GM10248 (cell line): ENCODE results near the gene DNAJC16.

Experiments
- CTCF ChIA-PET: fragments of 300-600 bp; sonication (Branson Sonifier 250); formaldehyde crosslinking; extraction: SDS; loops from one replicate; lab custom pipeline; 2021; ENCODE audit warnings: antibody characterized with exemption; lab: Yijun Ruan, JAX
- POLR2A ChIA-PET: fragments of 350-650 bp; sonication (Branson Sonifier 250); formaldehyde crosslinking; extraction: SDS; loops from one replicate; lab custom pipeline; 2020; ENCODE audit warnings: antibody characterized with exemption; lab: Yijun Ruan, JAX
- DNase-seq: peaks from one replicate; pipeline ENCODE4 v3.0.0; 2012; ENCODE audit errors: extremely low spot score
- TF ChIP-seq, protein P1 (sequence below): IDR thresholded peaks from 2 replicates; pipeline ENCODE4 v1.5.1; 2012; ENCODE audit warnings: mild to moderate bottlenecking, low read depth; ENCODE audit errors: extremely low read depth, missing control alignments, control extremely low read depth

The DNAJC16 gene

GRCh38 chr1:15609631-15610030 lies 83.0 kb downstream of the DNAJC16 start:
- ChIA-PET POLR2A (no interaction called here), CTCF (interaction anchor here (1.4 kb wide), 1 partner anchor 9 kb away, joined by 4 read pairs; no protein-coding TSS in a partner anchor)
- TF ChIP-seq, protein P1, sequence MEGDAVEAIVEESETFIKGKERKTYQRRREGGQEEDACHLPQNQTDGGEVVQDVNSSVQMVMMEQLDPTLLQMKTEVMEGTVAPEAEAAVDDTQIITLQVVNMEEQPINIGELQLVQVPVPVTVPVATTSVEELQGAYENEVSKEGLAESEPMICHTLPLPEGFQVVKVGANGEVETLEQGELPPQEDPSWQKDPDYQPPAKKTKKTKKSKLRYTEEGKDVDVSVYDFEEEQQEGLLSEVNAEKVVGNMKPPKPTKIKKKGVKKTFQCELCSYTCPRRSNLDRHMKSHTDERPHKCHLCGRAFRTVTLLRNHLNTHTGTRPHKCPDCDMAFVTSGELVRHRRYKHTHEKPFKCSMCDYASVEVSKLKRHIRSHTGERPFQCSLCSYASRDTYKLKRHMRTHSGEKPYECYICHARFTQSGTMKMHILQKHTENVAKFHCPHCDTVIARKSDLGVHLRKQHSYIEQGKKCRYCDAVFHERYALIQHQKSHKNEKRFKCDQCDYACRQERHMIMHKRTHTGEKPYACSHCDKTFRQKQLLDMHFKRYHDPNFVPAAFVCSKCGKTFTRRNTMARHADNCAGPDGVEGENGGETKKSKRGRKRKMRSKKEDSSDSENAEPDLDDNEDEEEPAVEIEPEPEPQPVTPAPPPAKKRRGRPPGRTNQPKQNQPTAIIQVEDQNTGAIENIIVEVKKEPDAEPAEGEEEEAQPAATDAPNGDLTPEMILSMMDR, result no peak
- DNase-seq, result no peak

- TF ChIP-seq, protein P1, result no peak
- DNase-seq, result no peak
- CTCF ChIA-PET, result interaction anchor here (1.4 kb wide), 1 partner anchor 8 kb away, joined by 4 read pairs; no protein-coding TSS in a partner anchor
- POLR2A ChIA-PET, result no interaction called here
These were observed 83.5 kb downstream of the DNAJC16 start for GRCh38 chr1:15610167-15610566.

GRCh38 chr1:15616373-15617172 lies 89.9 kb downstream of the DNAJC16 start:
- DNase-seq, result no peak
- POLR2A ChIA-PET, result interaction anchor here (1.6 kb wide), 1 partner anchor 80 kb away, joined by 5 read pairs; no protein-coding TSS in a partner anchor
- TF ChIP-seq, protein P1, result no peak
- CTCF ChIA-PET, result interaction anchor here (1.4 to 2.1 kb wide), 3 partner anchors 21 to 38 kb away, joined by 3 to 4 read pairs (median 4); no protein-coding TSS in a partner anchor

DNA sequence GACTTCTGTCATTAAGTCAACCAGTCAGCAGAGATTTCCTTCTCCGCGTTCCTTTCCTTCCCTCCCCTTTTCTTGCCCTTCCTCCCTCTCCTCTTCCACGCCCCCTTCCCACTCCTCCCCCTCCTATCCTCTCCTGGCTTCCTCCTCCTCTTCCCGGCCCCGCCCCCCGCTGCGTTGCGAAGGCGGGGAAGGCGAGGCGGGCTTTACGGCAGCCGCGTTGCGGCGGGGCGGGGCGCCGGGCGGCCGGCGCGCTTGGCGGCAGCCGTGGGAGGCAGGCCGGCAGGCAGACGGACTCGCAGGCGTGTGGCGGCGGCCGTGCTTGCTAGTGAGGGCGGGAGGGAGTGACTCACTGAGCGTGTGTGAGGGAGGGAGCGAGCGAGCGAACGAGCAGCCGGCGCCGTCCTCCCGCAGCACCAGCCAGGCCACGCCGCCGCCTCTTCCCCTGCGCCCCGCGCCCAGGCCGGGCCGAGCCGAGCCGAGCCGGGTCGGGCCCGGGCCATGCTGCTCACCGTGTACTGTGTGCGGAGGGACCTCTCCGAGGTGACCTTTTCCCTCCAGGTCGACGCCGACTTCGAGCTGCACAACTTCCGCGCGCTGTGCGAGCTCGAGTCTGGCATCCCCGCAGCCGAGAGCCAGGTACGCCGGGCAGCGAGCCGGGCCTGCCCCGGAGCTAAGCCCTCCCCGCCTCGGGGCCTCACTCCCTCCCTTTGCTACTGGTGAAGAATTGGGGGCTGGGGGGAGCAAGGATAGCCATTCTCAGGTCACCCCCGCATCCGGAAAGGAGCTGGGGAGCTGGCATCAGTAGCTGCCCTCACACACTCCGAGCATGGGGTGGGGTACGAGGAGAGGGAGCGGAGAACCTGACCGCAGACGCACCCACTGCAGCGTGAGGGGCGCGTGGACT lies 90.8 kb downstream of the DNAJC16 start, which contains the start of gene DDI2:
Gene DDI2 (plus strand): TSS at position 286 of the 904 bp plus-strand sequence. CDS start 213 bp downstream, at position 499.
- TF ChIP-seq, protein P1, result no peak
- POLR2A ChIA-PET, result interaction anchor here (0.6 to 1.1 kb wide), 4 partner anchors 10 to 214 kb away, joined by 3 to 8 read pairs (median 4); no protein-coding TSS in a partner anchor
- CTCF ChIA-PET, result interaction anchor here (1.0 to 2.1 kb wide), 6 partner anchors 7 to 50 kb away, joined by 3 to 6 read pairs (median 4); no protein-coding TSS in a partner anchor
- peak; percentile 93 for DNase-seq

DNA sequence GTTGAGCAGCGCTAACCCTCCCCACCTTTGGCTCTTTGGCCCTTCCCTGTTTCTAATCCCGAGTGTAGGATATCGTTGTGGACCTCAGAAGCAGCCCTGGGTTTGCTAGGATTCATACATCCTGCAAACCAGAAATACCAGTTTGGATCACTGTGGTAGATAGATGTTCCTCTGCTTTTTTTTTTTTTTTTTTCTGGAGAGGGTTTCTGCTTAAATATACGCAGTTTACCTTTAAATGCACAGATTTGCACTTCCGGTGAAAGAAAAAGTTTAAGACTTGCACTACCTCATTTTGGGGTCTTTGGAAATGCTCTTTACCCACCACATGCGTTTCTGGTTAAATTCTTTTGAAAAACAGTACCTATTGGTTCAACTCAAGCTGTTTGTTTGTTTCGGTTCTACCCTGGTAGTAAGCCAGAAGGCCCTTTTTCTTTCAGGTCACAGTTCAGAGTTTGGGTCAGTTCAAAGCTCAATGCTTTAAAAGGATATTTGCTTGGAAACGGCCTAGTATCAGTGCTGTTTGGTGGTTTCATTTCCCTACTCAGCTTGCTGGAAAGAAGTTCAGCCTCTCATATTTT lies 91.5 kb downstream of the DNAJC16 start:
- CTCF ChIA-PET, result interaction anchor here (1.0 to 2.1 kb wide), 6 partner anchors 8 to 49 kb away, joined by 3 to 6 read pairs (median 4); no protein-coding TSS in a partner anchor
- TF ChIP-seq, protein P1, result no peak
- DNase-seq, result peak; percentile 71
- POLR2A ChIA-PET, result interaction anchor here (0.6 to 1.1 kb wide), 3 partner anchors 9 to 15 kb away, joined by 3 to 4 read pairs (median 3); no protein-coding TSS in a partner anchor
